CD14-positive monocyte (primary cell): ENCODE data around the gene LSM3. TPM values are rescaled to one million over a fixed set of nuclear protein-coding genes. Genes with fewer than 3 reads are reported as not detected.

Experiments
- DNase-seq, 3 donors: peaks; one replicate each; pipeline ENCODE4 v3.0.0-alpha.2; 2011 to 2022
- H2AFZ ChIP-seq: 2 replicates; pipeline ENCODE4 v1.6.0; 2012; ENCODE audit warnings: mild to moderate bottlenecking, low read depth, low read length, inconsistent platforms; ENCODE audit not compliant: insufficient read depth, poor library complexity, severe bottlenecking
- H3K27ac ChIP-seq, 2 donors: 1 replicate in 1 of 2; 2 replicates in 1 of 2; pipeline ENCODE4 v1.5.1; 2012 to 2013; ENCODE audit warnings: low read length in 2 of 2, control low read depth in 1 of 2, inconsistent platforms in 1 of 2, low read depth in 1 of 2, mild to moderate bottlenecking in 1 of 2
- H3K27me3 ChIP-seq, 2 donors: one replicate each; pipeline versions ENCODE4 v1.6.0 to v1.6.1; 2011 to 2013; ENCODE audit warnings: low read length in 2 of 2; ENCODE audit not compliant: control insufficient read depth in 2 of 2, insufficient read depth in 2 of 2
- H3K36me3 ChIP-seq, 2 donors: replicated peaks in 1 of 2; 1 replicate in 1 of 2; 2 replicates in 1 of 2; pipeline versions ENCODE4 v1.5.1 to v1.6.1; 2012 to 2013; ENCODE audit warnings: low read length in 2 of 2, control low read depth in 1 of 2, inconsistent platforms in 1 of 2, mild to moderate bottlenecking in 1 of 2; ENCODE audit not compliant: insufficient read depth in 2 of 2, control insufficient read depth in 1 of 2
- H3K4me1 ChIP-seq, 2 donors: 1 replicate in 1 of 2; 2 replicates in 1 of 2; pipeline versions ENCODE4 v1.5.1 to v1.6.1; 2012 to 2013; ENCODE audit warnings: low read length in 2 of 2, control low read depth in 1 of 2, inconsistent platforms in 1 of 2, mild to moderate bottlenecking in 1 of 2, moderate library complexity in 1 of 2; ENCODE audit not compliant: insufficient read depth in 2 of 2, control insufficient read depth in 1 of 2
- H3K4me2 ChIP-seq: replicated peaks from 2 replicates; pipeline ENCODE3; 2012; ENCODE audit warnings: low read length, moderate library complexity, mild to moderate bottlenecking; ENCODE audit not compliant: poor library complexity, severe bottlenecking; ENCODE audit errors: extremely low read depth
- H3K4me3 ChIP-seq, 3 experiments: fragments of 200-600 bp in 1 of 3; sonication (generic) in 1 of 3; replicated peaks in 1 of 3; 1 replicate in 2 of 3; 2 replicates in 1 of 3; pipeline ENCODE4 v1.5.1; 2011 to 2013; ENCODE audit warnings: low read length in 3 of 3, mild to moderate bottlenecking in 3 of 3, control low read depth in 2 of 3, low read depth in 2 of 3, inconsistent platforms in 1 of 3, moderate library complexity in 1 of 3
- H3K79me2 ChIP-seq: 2 replicates; pipeline ENCODE4 v1.6.0; 2012; ENCODE audit warnings: mild to moderate bottlenecking, control low read depth, inconsistent platforms, low read length, moderate library complexity; ENCODE audit not compliant: insufficient read depth
- H3K9ac ChIP-seq: 2 replicates; pipeline ENCODE4 v1.6.0; 2017; ENCODE audit warnings: low read length, mild to moderate bottlenecking; ENCODE audit not compliant: insufficient read depth, poor library complexity, severe bottlenecking
- H3K9me3 ChIP-seq, 2 donors: replicated peaks in 1 of 2; 1 replicate in 1 of 2; 2 replicates in 1 of 2; pipeline versions ENCODE4 v1.5.1 to v1.6.1; 2012 to 2013; ENCODE audit warnings: low read length in 2 of 2, control low read depth in 1 of 2; ENCODE audit not compliant: control insufficient read depth in 1 of 2, insufficient read depth in 1 of 2
- H4K20me1 ChIP-seq: 2 replicates; pipeline ENCODE4 v1.6.0; 2012; ENCODE audit warnings: mild to moderate bottlenecking, low read length, control low read depth, moderate library complexity; ENCODE audit not compliant: insufficient read depth
- H3K27ac Mint-ChIP-seq, 7 donors: one replicate each; pipeline ENCODE4 v1.8.0; 2020; ENCODE audit warnings: mild to moderate bottlenecking in 7 of 7, mixed read lengths in 7 of 7, moderate library complexity in 6 of 7, inconsistent platforms in 2 of 7
- H3K27me3 Mint-ChIP-seq, 3 donors: one replicate each; pipeline ENCODE4 v1.8.0; 2021 to 2022; ENCODE audit warnings: low read depth in 3 of 3, mild to moderate bottlenecking in 3 of 3, mixed read lengths in 3 of 3, moderate library complexity in 3 of 3, inconsistent platforms in 1 of 3
- H3K36me3 Mint-ChIP-seq, 2 donors: one replicate each; pipeline ENCODE4 v1.8.0; 2020; ENCODE audit warnings: mixed read lengths in 2 of 2, inconsistent platforms in 1 of 2, mild to moderate bottlenecking in 1 of 2
- H3K4me1 Mint-ChIP-seq: one replicate; pipeline ENCODE4 v1.8.0; 2020; ENCODE audit warnings: mild to moderate bottlenecking, mixed read lengths
- H3K4me3 Mint-ChIP-seq, 2 donors: one replicate each; pipeline ENCODE4 v1.8.0; 2020; ENCODE audit warnings: mild to moderate bottlenecking in 2 of 2, mixed read lengths in 2 of 2, moderate library complexity in 1 of 2
- H3K9me3 Mint-ChIP-seq, 7 donors: one replicate each; pipeline ENCODE4 v1.8.0; 2020 to 2022; ENCODE audit warnings: mixed read lengths in 7 of 7, mild to moderate bottlenecking in 6 of 7, moderate library complexity in 6 of 7, inconsistent platforms in 2 of 7
- WGBS: methylation state at CpG from one replicate; pipeline ENCODE4 v1.1.5; 2013; ENCODE audit warnings: missing lambda C conversion rate; ENCODE audit not compliant: insufficient coverage; 5-methylcytosine and 5-hydroxymethylcytosine counted together
- intact Hi-C, 2 donors: fragments of 100-400 bp; cut with micrococcal nuclease; formaldehyde crosslinking; loops; one replicate each; pipeline versions ENCODE4 v1.15.0 to v1.15.1; 2023
- polyA plus RNA-seq, 3 donors: library from polyadenylated mRNA; depleted of rRNA in 1 of 3; unstranded in 2 of 3; stranded (reverse) in 1 of 3; fragments of 300-500 nt in 2 of 3; fragments of >200 nt in 1 of 3; fragmentation: Illumina TruSeq in 2 of 3; gene quantifications; 1 replicate in 2 of 3; 2 replicates in 1 of 3; pipeline ENCODE4 v1.2.3, GENCODE V29; 2012 to 2021
- TF ChIP-seq, protein P1 (sequence below): fragments of 200-600 bp; IDR thresholded peaks from one replicate; pipeline ENCODE4 v1.8.0; 2022; ENCODE audit warnings: antibody characterized with exemption, mild to moderate bottlenecking

Gene LSM3
- polyA plus RNA-seq, 3 donors, result 4.1 to 23.2 (median 19.8) TPM

DNA sequence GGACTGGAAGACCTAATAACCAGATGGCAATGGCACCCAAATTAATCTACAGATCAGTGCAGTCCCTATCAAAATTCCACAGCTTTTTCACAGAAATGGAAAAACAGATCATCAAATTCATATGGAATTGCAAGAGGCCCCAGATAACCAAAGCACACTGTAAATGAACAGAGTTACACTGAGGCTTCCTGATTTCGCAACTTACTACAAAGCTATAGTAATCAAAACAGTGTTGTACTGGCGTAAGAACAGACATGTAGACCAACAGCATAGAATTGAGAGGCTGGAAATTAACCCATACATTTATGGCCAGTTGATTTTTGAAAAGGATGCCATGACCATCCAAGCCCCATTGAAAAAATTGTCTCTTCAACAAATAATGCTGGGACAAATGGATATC lies 16.4 kb upstream of the LSM3 start:
- Histone ChIP-seq H3K4me3 (no peak overlapping the region), H3K27ac (no peak overlapping the region), H3K9me3 (peaks cover 0 to 14% of the 10 kb centered on the region in 2 donors), H3K27me3 (no peaks in the 10 kb centered on the region), H3K79me2 (no peaks in the 10 kb centered on the region), H4K20me1 (no peaks in the 10 kb centered on the region), H3K4me2 (no peak overlapping the region), H3K9ac (no peak overlapping the region), H3K4me1 (peaks cover 0 to 4% of the 10 kb centered on the region in 2 donors), H3K36me3 (peaks cover 95 to 99% of the 10 kb centered on the region in 2 donors), H2AFZ (no peak overlapping the region)
- TF ChIP-seq, protein P1, sequence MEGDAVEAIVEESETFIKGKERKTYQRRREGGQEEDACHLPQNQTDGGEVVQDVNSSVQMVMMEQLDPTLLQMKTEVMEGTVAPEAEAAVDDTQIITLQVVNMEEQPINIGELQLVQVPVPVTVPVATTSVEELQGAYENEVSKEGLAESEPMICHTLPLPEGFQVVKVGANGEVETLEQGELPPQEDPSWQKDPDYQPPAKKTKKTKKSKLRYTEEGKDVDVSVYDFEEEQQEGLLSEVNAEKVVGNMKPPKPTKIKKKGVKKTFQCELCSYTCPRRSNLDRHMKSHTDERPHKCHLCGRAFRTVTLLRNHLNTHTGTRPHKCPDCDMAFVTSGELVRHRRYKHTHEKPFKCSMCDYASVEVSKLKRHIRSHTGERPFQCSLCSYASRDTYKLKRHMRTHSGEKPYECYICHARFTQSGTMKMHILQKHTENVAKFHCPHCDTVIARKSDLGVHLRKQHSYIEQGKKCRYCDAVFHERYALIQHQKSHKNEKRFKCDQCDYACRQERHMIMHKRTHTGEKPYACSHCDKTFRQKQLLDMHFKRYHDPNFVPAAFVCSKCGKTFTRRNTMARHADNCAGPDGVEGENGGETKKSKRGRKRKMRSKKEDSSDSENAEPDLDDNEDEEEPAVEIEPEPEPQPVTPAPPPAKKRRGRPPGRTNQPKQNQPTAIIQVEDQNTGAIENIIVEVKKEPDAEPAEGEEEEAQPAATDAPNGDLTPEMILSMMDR, result no peak
- 60% methylated on average over 1 of the region's 2 CpGs for WGBS
- DNase-seq, result no peak
- intact Hi-C loops, result no loop called here
- Mint-ChIP-seq H3K9me3 (peaks cover 5 to 16% (median 12%) of the 10 kb centered on the region in 7 donors), H3K4me1 (no peaks in the 10 kb centered on the region), H3K27me3 (no peaks in the 10 kb centered on the region), H3K4me3 (no peak overlapping the region), H3K27ac (no peak overlapping the region), H3K36me3 (peaks cover 90 to 97% of the 10 kb centered on the region in 2 donors)

GRCh38 chr3:14166877-14167603 lies 11.6 kb upstream of the LSM3 start:
- H3K4me3 Mint-ChIP-seq, result no peak overlapping the region
- intact Hi-C loops, result no loop called here
- Histone ChIP-seq H3K4me3 (no peak overlapping the region), H3K4me2 (no peak overlapping the region), H3K9me3 (peaks cover 0 to under 1% of the 10 kb centered on the region in 2 donors), H3K27me3 (no peaks in the 10 kb centered on the region), H4K20me1 (no peaks in the 10 kb centered on the region), H3K36me3 (peaks cover 95 to 100% of the 10 kb centered on the region in 2 donors), H3K27ac (no peak overlapping the region), H3K9ac (no peak overlapping the region), H3K4me1 (peaks cover 0 to 4% of the 10 kb centered on the region in 2 donors), H3K79me2 (no peaks in the 10 kb centered on the region), H2AFZ (no peak overlapping the region)
- DNase-seq, result no peak
- no peaks in the 10 kb centered on the region for H3K4me1 Mint-ChIP-seq
- 96% methylated on average over 4 of the region's 9 CpGs for WGBS
- TF ChIP-seq, protein P1, result no peak
- H3K9me3 Mint-ChIP-seq, result peaks cover 0 to 4% (median 0%) of the 10 kb centered on the region in 7 donors
- peaks cover 91 to 95% of the 10 kb centered on the region in 2 donors for H3K36me3 Mint-ChIP-seq
- H3K27me3 Mint-ChIP-seq, result no peaks in the 10 kb centered on the region
- H3K27ac Mint-ChIP-seq, result peak overlapping the region in 1 of 7 donors; percentile 41
